ENCODE data around the gene CDH15.

DNA sequence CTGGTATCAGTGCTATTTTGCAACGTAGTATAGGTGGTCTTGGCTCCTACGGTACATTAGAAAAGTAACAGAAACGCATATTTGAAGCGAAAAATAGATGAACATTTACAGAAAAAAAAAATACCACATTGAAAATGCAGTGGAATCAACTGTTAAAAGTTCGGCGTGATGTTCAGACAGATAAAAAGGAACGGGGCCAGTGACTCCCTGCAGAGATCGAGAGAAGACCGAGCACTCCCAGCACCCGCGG lies 45.5 kb downstream of the CDH15 start:
- TF ChIP-seq POLR2A (IDR thresholded peaks at IDR 0.05) (no peak), CTCF (IDR thresholded peaks at IDR 0.05) (no peak)
